ENCODE data around the gene FOXF1. TPM values are rescaled to one million over a fixed set of nuclear protein-coding genes. Genes with fewer than 3 reads are reported as not detected.

Gene FOXF1
- total and polyA plus RNA-seq, 4 donors, result 0.56 to 1.2 (median 0.89) TPM

DNA sequence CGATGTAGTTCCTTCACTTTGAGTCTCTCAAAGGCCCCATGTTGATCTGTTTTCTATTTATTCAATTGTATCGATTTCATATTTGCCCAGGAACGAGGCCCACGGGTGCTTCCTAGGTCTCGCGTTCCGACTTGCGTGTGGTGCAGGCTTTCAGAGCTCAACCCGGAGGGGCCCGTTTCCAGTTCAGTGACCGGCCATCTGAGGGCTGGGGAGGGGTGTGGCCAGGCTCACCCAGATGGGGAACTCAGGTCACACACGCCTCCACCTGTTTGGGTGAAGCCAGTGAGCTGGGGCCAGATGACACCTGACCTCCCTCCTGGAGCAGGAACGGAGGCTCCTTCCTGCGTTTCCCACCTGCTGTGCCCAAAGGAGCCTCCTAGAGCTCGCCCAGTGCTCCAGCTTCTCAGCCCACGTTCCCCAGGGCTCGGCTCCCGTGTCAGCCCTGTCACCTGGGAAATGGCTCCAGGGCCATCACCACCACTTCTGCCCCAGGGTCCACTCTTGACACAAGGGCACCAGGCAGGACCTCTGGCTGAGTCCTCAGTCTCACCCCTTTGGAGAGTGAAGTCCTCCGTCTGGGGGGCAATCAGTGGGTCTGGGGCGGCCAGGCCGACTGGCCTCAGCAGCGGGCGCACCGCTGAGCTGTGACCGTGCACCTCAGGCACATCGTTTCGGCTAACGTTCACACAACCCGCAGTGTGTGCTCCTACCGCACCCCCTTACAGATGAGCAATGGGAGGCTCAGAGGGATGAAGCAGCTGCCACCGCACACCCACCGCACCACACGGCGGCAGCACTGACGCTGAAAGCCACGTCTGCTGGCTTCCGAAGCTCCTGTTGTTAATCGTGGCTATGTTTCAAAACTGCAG, 18.0 kb downstream of the FOXF1 start:
- H3K36me3 ChIP-seq (ENCODE audit: control insufficient read depth in 4 of 4, insufficient read depth in 3 of 4, low read depth in 1 of 4, low read length in 3 of 4), result peaks cover 0 to 8% (median 4%) of the 10 kb centered on the region in 4 donors
- H3K9ac ChIP-seq (ENCODE audit: low read depth in 1 of 2, low read length in 2 of 2), result no peak overlapping the region
- 95% methylated on average over 38 of the region's 38 CpGs for WGBS
- no peaks in the 10 kb centered on the region for H3K4me1 ChIP-seq (ENCODE audit: control insufficient read depth in 4 of 4, insufficient read depth in 4 of 4, low read length in 3 of 4)
- no peak overlapping the region for H3K27ac ChIP-seq (ENCODE audit: low read depth in 1 of 2, low read length in 2 of 2)
- no peak for DNase-seq (ENCODE audit: low spot score)
- TF ChIP-seq FOXA1 (IDR thresholded peaks at IDR 0.05) (no peak), TAF1 (conservative IDR thresholded peaks at IDR 0.05) (no peak), SP1 (IDR thresholded peaks at IDR 0.05) (no peak), RXRA (IDR thresholded peaks at IDR 0.05) (no peak), NR2F2 (IDR thresholded peaks at IDR 0.05) (no peak), GABPA (IDR thresholded peaks at IDR 0.05 in 1 of 2, conservative IDR thresholded peaks at IDR 0.05 in 1 of 2) (no peak), HNF4A (conservative IDR thresholded peaks at IDR 0.05) (no peak), FOXA2 (IDR thresholded peaks at IDR 0.05) (no peak), EGR1 (IDR thresholded peaks at IDR 0.05; ENCODE audit: low read depth in 2 of 2) (no peak), JUND (IDR thresholded peaks at IDR 0.05) (no peak), YY1 (IDR thresholded peaks at IDR 0.05) (no peak), HNF4G (IDR thresholded peaks at IDR 0.05) (no peak)
- TF ChIP-seq, protein P1, sequence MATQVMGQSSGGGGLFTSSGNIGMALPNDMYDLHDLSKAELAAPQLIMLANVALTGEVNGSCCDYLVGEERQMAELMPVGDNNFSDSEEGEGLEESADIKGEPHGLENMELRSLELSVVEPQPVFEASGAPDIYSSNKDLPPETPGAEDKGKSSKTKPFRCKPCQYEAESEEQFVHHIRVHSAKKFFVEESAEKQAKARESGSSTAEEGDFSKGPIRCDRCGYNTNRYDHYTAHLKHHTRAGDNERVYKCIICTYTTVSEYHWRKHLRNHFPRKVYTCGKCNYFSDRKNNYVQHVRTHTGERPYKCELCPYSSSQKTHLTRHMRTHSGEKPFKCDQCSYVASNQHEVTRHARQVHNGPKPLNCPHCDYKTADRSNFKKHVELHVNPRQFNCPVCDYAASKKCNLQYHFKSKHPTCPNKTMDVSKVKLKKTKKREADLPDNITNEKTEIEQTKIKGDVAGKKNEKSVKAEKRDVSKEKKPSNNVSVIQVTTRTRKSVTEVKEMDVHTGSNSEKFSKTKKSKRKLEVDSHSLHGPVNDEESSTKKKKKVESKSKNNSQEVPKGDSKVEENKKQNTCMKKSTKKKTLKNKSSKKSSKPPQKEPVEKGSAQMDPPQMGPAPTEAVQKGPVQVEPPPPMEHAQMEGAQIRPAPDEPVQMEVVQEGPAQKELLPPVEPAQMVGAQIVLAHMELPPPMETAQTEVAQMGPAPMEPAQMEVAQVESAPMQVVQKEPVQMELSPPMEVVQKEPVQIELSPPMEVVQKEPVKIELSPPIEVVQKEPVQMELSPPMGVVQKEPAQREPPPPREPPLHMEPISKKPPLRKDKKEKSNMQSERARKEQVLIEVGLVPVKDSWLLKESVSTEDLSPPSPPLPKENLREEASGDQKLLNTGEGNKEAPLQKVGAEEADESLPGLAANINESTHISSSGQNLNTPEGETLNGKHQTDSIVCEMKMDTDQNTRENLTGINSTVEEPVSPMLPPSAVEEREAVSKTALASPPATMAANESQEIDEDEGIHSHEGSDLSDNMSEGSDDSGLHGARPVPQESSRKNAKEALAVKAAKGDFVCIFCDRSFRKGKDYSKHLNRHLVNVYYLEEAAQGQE (IDR thresholded peaks at IDR 0.05), result no peak
- TF ChIP-seq, protein P2, sequence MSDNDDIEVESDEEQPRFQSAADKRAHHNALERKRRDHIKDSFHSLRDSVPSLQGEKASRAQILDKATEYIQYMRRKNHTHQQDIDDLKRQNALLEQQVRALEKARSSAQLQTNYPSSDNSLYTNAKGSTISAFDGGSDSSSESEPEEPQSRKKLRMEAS (IDR thresholded peaks at IDR 0.05), result no peak
- TF ChIP-seq, protein P3, sequence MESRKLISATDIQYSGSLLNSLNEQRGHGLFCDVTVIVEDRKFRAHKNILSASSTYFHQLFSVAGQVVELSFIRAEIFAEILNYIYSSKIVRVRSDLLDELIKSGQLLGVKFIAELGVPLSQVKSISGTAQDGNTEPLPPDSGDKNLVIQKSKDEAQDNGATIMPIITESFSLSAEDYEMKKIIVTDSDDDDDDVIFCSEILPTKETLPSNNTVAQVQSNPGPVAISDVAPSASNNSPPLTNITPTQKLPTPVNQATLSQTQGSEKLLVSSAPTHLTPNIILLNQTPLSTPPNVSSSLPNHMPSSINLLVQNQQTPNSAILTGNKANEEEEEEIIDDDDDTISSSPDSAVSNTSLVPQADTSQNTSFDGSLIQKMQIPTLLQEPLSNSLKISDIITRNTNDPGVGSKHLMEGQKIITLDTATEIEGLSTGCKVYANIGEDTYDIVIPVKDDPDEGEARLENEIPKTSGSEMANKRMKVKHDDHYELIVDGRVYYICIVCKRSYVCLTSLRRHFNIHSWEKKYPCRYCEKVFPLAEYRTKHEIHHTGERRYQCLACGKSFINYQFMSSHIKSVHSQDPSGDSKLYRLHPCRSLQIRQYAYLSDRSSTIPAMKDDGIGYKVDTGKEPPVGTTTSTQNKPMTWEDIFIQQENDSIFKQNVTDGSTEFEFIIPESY (IDR thresholded peaks at IDR 0.05), result no peak
- TF ChIP-seq, protein P4, sequence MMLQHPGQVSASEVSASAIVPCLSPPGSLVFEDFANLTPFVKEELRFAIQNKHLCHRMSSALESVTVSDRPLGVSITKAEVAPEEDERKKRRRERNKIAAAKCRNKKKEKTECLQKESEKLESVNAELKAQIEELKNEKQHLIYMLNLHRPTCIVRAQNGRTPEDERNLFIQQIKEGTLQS (IDR thresholded peaks at IDR 0.05), result no peak
- no peaks in the 10 kb centered on the region for H3K27me3 ChIP-seq (ENCODE audit: control insufficient read depth in 4 of 4, insufficient read depth in 4 of 4, low read length in 3 of 4)
- no peaks in the 10 kb centered on the region for H3K9me3 ChIP-seq (ENCODE audit: control insufficient read depth in 4 of 4, low read length in 3 of 4)
- no peak overlapping the region for H3K4me3 ChIP-seq (ENCODE audit: low read depth in 1 of 3, low read length in 3 of 3)

DNA sequence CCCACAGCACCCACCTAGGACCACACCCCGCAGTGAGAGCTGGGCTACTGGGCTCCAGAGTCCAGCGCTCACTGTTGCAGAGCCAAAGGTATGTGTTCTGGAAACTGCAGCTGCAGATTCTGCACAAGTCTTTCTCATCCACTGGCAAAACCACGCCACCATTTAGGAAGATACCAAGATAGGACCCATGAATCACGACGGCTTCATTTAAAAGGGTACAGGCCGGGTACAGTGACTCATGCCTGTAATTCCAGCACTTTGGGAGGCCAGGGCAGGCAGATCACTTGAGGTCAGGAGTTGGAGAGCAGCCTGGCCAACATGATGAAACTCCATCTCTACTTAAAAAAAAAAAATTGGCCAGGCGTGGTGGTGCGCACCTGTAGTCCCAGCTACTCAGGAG, 18.8 kb downstream of the FOXF1 start:
- WGBS, result 84% methylated on average over 8 of the region's 8 CpGs
- Histone ChIP-seq H3K27me3 (ENCODE audit: control insufficient read depth in 4 of 4, insufficient read depth in 4 of 4, low read length in 3 of 4) (no peaks in the 10 kb centered on the region), H3K36me3 (ENCODE audit: control insufficient read depth in 4 of 4, insufficient read depth in 3 of 4, low read depth in 1 of 4, low read length in 3 of 4) (peaks cover 0 to 10% (median 5%) of the 10 kb centered on the region in 4 donors), H3K4me1 (ENCODE audit: control insufficient read depth in 4 of 4, insufficient read depth in 4 of 4, low read length in 3 of 4) (no peaks in the 10 kb centered on the region), H3K4me3 (ENCODE audit: low read depth in 1 of 3, low read length in 3 of 3) (no peak overlapping the region), H3K27ac (ENCODE audit: low read depth in 1 of 2, low read length in 2 of 2) (no peak overlapping the region), H3K9me3 (ENCODE audit: control insufficient read depth in 4 of 4, low read length in 3 of 4) (no peaks in the 10 kb centered on the region), H3K9ac (ENCODE audit: low read depth in 1 of 2, low read length in 2 of 2) (no peak overlapping the region)
- no peak for DNase-seq (ENCODE audit: low spot score)
- TF ChIP-seq, protein P2 (IDR thresholded peaks at IDR 0.05), result no peak
- TF ChIP-seq YY1 (IDR thresholded peaks at IDR 0.05) (no peak), SP1 (IDR thresholded peaks at IDR 0.05) (no peak), FOXA1 (IDR thresholded peaks at IDR 0.05) (no peak)
- TF ChIP-seq, protein P3 (IDR thresholded peaks at IDR 0.05), result no peak
- TF ChIP-seq, protein P5, sequence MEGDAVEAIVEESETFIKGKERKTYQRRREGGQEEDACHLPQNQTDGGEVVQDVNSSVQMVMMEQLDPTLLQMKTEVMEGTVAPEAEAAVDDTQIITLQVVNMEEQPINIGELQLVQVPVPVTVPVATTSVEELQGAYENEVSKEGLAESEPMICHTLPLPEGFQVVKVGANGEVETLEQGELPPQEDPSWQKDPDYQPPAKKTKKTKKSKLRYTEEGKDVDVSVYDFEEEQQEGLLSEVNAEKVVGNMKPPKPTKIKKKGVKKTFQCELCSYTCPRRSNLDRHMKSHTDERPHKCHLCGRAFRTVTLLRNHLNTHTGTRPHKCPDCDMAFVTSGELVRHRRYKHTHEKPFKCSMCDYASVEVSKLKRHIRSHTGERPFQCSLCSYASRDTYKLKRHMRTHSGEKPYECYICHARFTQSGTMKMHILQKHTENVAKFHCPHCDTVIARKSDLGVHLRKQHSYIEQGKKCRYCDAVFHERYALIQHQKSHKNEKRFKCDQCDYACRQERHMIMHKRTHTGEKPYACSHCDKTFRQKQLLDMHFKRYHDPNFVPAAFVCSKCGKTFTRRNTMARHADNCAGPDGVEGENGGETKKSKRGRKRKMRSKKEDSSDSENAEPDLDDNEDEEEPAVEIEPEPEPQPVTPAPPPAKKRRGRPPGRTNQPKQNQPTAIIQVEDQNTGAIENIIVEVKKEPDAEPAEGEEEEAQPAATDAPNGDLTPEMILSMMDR (IDR thresholded peaks at IDR 0.05; ENCODE audit: low read depth, low read length, missing input control), result no peak
- TF ChIP-seq, protein P1 (IDR thresholded peaks at IDR 0.05), result no peak

All from liver (tissue), 9 donors.